T-cell (primary cell): ENCODE measurements around the gene MON1A. TPM values are rescaled to one million over a fixed set of nuclear protein-coding genes. Genes with fewer than 3 reads are reported as not detected.

Experiments used
- ATAC-seq, 4 experiments: fragments of 200-7000 bp in 3 of 4; fragments of 150-1000 bp in 1 of 4; cut with Tn5 transposase; replicated peaks in 1 of 4; 1 replicate in 3 of 4; 2 replicates in 1 of 4; pipeline ENCODE4 v1.10.0; 2021; ENCODE audit warnings: moderate library complexity in 3 of 4, mild to moderate bottlenecking in 2 of 4, moderate number of reproducible peaks in 1 of 4
- CTCF ChIA-PET, 2 donors: fragments of 300-600 bp; sonication (Branson Sonifier 250); formaldehyde crosslinking; loops; one replicate each; lab custom pipeline; 2022; ENCODE audit warnings: antibody characterized with exemption in 2 of 2; lab: Charles Lee
- POLR2A ChIA-PET, 2 donors: fragments of 300-600 bp; sonication (Branson Sonifier 250); formaldehyde crosslinking; loops; one replicate each; lab custom pipeline; 2022; ENCODE audit warnings: antibody characterized with exemption in 2 of 2; lab: Charles Lee
- DNase-seq, 35 experiments: peaks; one replicate each; pipeline versions ENCODE4 v3.0.0 to v3.0.0-alpha.2; 2013 to 2023
- H3K27ac ChIP-seq: one replicate; pipeline ENCODE4 v1.5.1; 2013; ENCODE audit warnings: low read length
- H3K27me3 ChIP-seq, 2 experiments: replicated peaks in 1 of 2; 1 replicate in 1 of 2; 2 replicates in 1 of 2; pipeline versions ENCODE4 v1.6.1 to v1.7.0; 2013; ENCODE audit warnings: low read length in 1 of 2, mixed read lengths in 1 of 2; ENCODE audit not compliant: control insufficient read depth in 2 of 2, insufficient read depth in 2 of 2; ENCODE audit errors: extremely low read depth in 1 of 2
- H3K36me3 ChIP-seq, 2 donors: 1 replicate in 1 of 2; 2 replicates in 1 of 2; pipeline versions ENCODE4 v1.6.1 to v1.7.0; 2013; ENCODE audit warnings: low read length in 1 of 2; ENCODE audit not compliant: control insufficient read depth in 2 of 2, insufficient read depth in 1 of 2; ENCODE audit errors: extremely low read depth in 1 of 2
- H3K4me1 ChIP-seq, 2 experiments: 1 replicate in 1 of 2; 2 replicates in 1 of 2; pipeline versions ENCODE4 v1.6.1 to v1.7.0; 2013; ENCODE audit warnings: low read length in 2 of 2, mixed read lengths in 1 of 2; ENCODE audit not compliant: insufficient read depth in 2 of 2, control insufficient read depth in 1 of 2; ENCODE audit errors: extremely low read depth in 1 of 2
- H3K4me3 ChIP-seq, 2 donors: 1 replicate in 1 of 2; 2 replicates in 1 of 2; pipeline versions ENCODE4 v1.5.1 to v1.7.0; 2013; ENCODE audit warnings: mild to moderate bottlenecking in 2 of 2, low read length in 1 of 2, moderate library complexity in 1 of 2; ENCODE audit not compliant: control insufficient read depth in 1 of 2; ENCODE audit errors: extremely low read depth in 1 of 2
- H3K9me3 ChIP-seq: 2 replicates; pipeline ENCODE4 v1.7.0; 2013
- H3K27ac Mint-ChIP-seq, 2 donors: one replicate each; pipeline ENCODE4 v1.8.0; 2020 to 2021; ENCODE audit warnings: mild to moderate bottlenecking in 2 of 2, mixed read lengths in 2 of 2
- H3K27me3 Mint-ChIP-seq, 2 donors: one replicate each; pipeline ENCODE4 v1.8.0; 2021 to 2022; ENCODE audit warnings: mixed read lengths in 2 of 2
- H3K36me3 Mint-ChIP-seq: one replicate; pipeline ENCODE4 v1.8.0; 2021; ENCODE audit warnings: mixed read lengths
- H3K4me1 Mint-ChIP-seq, 3 donors: one replicate each; pipeline ENCODE4 v1.8.0; 2020 to 2022; ENCODE audit warnings: mixed read lengths in 3 of 3, mild to moderate bottlenecking in 1 of 3
- H3K4me3 Mint-ChIP-seq, 3 donors: one replicate each; pipeline ENCODE4 v1.8.0; 2020 to 2022; ENCODE audit warnings: mild to moderate bottlenecking in 3 of 3, mixed read lengths in 3 of 3, moderate library complexity in 3 of 3
- H3K9me3 Mint-ChIP-seq, 3 donors: one replicate each; pipeline ENCODE4 v1.8.0; 2020 to 2022; ENCODE audit warnings: mixed read lengths in 3 of 3
- WGBS: methylation state at CpG from one replicate; pipeline ENCODE4 v1.1.5; 2013; ENCODE audit warnings: missing lambda C conversion rate; ENCODE audit not compliant: insufficient coverage; 5-methylcytosine and 5-hydroxymethylcytosine counted together
- total RNA-seq, 35 experiments: library from RNA in 6 of 35; stranded (reverse) in 6 of 35; fragments of 120-200 nt in 1 of 35; gene quantifications; one replicate each; pipeline versions ENCODE4 v1.2.1 to v1.2.4 and lab custom pipeline; 2013 to 2026

Gene MON1A
- total RNA-seq, 5 donors from 2014 or later (not counting 1 experiment from before 2014, with no cell fraction given): 5.4 to 15.0 (median 11.7) TPM

- no peak overlapping the region for H3K4me3 ChIP-seq
- DNase-seq (peak in 12 of 35 experiments; percentile 8 to 36 (median 14)), ATAC-seq (peak in 1 of 4 experiments; percentile 51)
- peaks cover 0 to 21% of the 10 kb centered on the region in 2 experiments for H3K4me1 ChIP-seq
- no peaks in the 10 kb centered on the region for H3K9me3 ChIP-seq
- Mint-ChIP-seq H3K9me3 (no peaks in the 10 kb centered on the region), H3K36me3 (no peaks in the 10 kb centered on the region), H3K4me3 (no peak overlapping the region), H3K27ac (no peak overlapping the region), H3K27me3 (peaks cover 12 to 16% of the 10 kb centered on the region in 2 donors), H3K4me1 (peaks cover 0 to 10% (median 3%) of the 10 kb centered on the region in 3 donors)
- 31% methylated on average over 3 of the region's 4 CpGs for WGBS
- peaks cover 3 to 42% of the 10 kb centered on the region in 2 experiments for H3K27me3 ChIP-seq
- no peaks in the 10 kb centered on the region for H3K36me3 ChIP-seq
- ChIA-PET CTCF (no interaction called here), POLR2A (interaction anchor here in 1 of 2 donors (0.6 kb wide), 1 partner anchor 27 kb away, joined by 8 read pairs; no protein-coding TSS in a partner anchor)
- H3K27ac ChIP-seq: no peak overlapping the region
Measured at GRCh38 chr3:49872801-49873281, 56.8 kb downstream of the MON1A start.

DNA sequence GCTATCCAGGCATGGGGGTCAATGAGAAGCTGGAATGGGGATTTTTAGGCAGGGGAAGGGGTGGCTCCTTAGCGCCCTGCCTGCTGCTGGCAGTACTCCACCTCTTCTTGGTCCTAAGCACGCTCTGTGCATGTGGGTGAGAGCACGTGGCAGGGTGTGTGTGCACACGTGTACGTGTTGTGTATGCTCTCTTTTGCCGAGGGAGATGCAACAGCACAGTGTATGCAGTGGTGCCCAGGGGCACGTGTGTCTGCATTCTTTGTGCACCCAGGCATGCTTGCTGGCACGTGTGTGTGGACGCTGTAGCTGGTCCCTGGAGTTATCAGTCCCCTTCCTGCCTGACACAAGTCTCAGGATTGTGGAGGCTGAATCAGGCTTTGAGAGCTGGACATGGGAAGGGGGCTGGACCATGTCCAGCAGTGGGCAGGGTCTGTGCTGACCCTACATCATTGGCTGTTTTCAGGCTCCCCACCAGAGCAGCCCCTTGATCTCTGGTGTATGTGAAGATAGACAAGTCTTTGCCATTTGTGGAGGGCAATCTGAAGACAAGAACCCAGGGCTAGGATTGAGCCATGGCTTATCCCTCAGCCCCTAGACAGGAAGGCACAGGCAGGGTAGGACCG lies 58.0 kb downstream of the MON1A start:
- ChIA-PET CTCF (no interaction called here), POLR2A (no interaction called here)
- no peak overlapping the region for H3K4me3 Mint-ChIP-seq
- Histone ChIP-seq H3K36me3 (no peaks in the 10 kb centered on the region), H3K4me3 (no peak overlapping the region), H3K27me3 (peaks cover 3 to 53% of the 10 kb centered on the region in 2 experiments), H3K27ac (no peak overlapping the region), H3K4me1 (peaks cover 0 to 21% of the 10 kb centered on the region in 2 experiments), H3K9me3 (no peaks in the 10 kb centered on the region)
- H3K27me3 Mint-ChIP-seq: peaks cover 21 to 26% of the 10 kb centered on the region in 2 donors
- 84% methylated on average over 7 of the region's 10 CpGs for WGBS
- no peak for ATAC-seq
- H3K4me1 Mint-ChIP-seq: peaks cover 3 to 10% (median 6%) of the 10 kb centered on the region in 3 donors
- H3K27ac Mint-ChIP-seq: no peak overlapping the region
- no peaks in the 10 kb centered on the region for H3K9me3 Mint-ChIP-seq
- no peaks in the 10 kb centered on the region for H3K36me3 Mint-ChIP-seq
- no peak for DNase-seq

- POLR2A ChIA-PET: no interaction called here
- ATAC-seq (peak; percentile 72 to 79 (median 78)), DNase-seq (peak in 21 of 35 experiments; percentile 8 to 38 (median 18))
- peaks cover 3 to 10% (median 6%) of the 10 kb centered on the region in 3 donors for H3K4me1 Mint-ChIP-seq
- CTCF ChIA-PET: no interaction called here
- peaks cover 5 to 71% of the 10 kb centered on the region in 2 experiments for H3K27me3 ChIP-seq
- H3K4me3 Mint-ChIP-seq: peak within 1 kb of the TSS; percentile 21 to 61 (median 28)
- no peak within 1 kb of the TSS for H3K27ac Mint-ChIP-seq
- H3K36me3 ChIP-seq: no peaks in the 10 kb centered on the region
- H3K36me3 Mint-ChIP-seq: no peaks in the 10 kb centered on the region
- peaks cover 0 to 21% of the 10 kb centered on the region in 2 experiments for H3K4me1 ChIP-seq
- 1% methylated on average over 58 of the region's 59 CpGs for WGBS
- H3K27me3 Mint-ChIP-seq: peaks cover 21 to 34% of the 10 kb centered on the region in 2 donors
- H3K9me3 ChIP-seq: no peaks in the 10 kb centered on the region
- no peaks in the 10 kb centered on the region for H3K9me3 Mint-ChIP-seq
- H3K4me3 ChIP-seq: peak within 1 kb of the TSS; percentile 32 to 52
- no peak within 1 kb of the TSS for H3K27ac ChIP-seq
Measured at GRCh38 chr3:49869525-49870126, 60.0 kb downstream of the MON1A start, which contains the start of gene CAMKV. Gene CAMKV, minus strand, starts transcription at chr3:49869906. Its CDS starts 7,518 bp downstream, at chr3:49862388.

GRCh38 chr3:49868862-49869466 lies 60.6 kb downstream of the MON1A start:
- Mint-ChIP-seq H3K27me3 (peaks cover 21 to 38% of the 10 kb centered on the region in 2 donors), H3K36me3 (no peaks in the 10 kb centered on the region), H3K4me3 (peak overlapping the region; percentile 21 to 61 (median 28)), H3K9me3 (no peaks in the 10 kb centered on the region), H3K4me1 (peaks cover 3 to 10% (median 6%) of the 10 kb centered on the region in 3 donors), H3K27ac (no peak overlapping the region)
- ChIA-PET POLR2A (interaction anchor here in 1 of 2 donors (0.5 kb wide), 1 partner anchor 95 kb away, joined by 3 read pairs; no protein-coding TSS in a partner anchor), CTCF (no interaction called here)
- Histone ChIP-seq H3K27ac (no peak overlapping the region), H3K4me3 (peak overlapping the region; percentile 32 to 52), H3K27me3 (peaks cover 9 to 76% of the 10 kb centered on the region in 2 experiments), H3K36me3 (no peaks in the 10 kb centered on the region), H3K4me1 (peaks cover 0 to 21% of the 10 kb centered on the region in 2 experiments), H3K9me3 (no peaks in the 10 kb centered on the region)
- ATAC-seq (peak in 3 of 4 experiments; percentile 14 to 24 (median 21)), DNase-seq (no peak)
- 7% methylated on average over 13 of the region's 23 CpGs for WGBS

DNA sequence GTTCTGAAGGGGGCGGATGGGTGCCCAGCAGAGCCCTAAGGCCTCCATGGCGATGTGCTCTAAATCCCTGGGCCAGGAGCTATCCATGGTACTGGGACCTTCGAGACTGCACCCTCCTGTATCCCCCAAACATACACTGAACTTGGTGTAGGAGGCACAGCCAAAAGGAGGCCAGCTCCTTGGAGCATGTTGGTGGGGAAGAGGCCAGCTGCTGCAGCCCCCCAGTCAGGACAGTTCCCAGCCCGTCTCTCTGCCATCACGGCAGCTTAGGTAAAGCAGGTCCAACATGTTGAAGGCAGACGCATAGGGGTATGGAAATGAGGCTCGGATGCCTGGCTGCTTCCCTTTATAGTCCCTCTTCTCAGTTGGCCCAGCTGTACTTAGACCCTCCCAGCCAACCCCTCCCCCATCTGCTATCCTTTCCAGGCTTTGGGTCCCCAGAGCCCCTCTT lies 61.7 kb downstream of the MON1A start:
- H3K27me3 Mint-ChIP-seq: peaks cover 25 to 40% of the 10 kb centered on the region in 2 donors
- CTCF ChIA-PET: interaction anchor here in 1 of 2 donors (0.6 kb wide), 1 partner anchor 1788 kb away, joined by 8 read pairs; no protein-coding TSS in a partner anchor

GRCh38 chr3:49867400-49867799 lies 62.2 kb downstream of the MON1A start:
- 67% methylated on average over 1 of the region's 1 CpG for WGBS
- peaks cover 9 to 80% of the 10 kb centered on the region in 2 experiments for H3K27me3 ChIP-seq
- Mint-ChIP-seq H3K9me3 (no peaks in the 10 kb centered on the region), H3K27ac (no peak overlapping the region), H3K27me3 (peaks cover 26 to 40% of the 10 kb centered on the region in 2 donors), H3K4me1 (peaks cover 0 to 7% (median 6%) of the 10 kb centered on the region in 3 donors), H3K4me3 (no peak overlapping the region), H3K36me3 (no peaks in the 10 kb centered on the region)
- ATAC-seq: no peak
- no peak overlapping the region for H3K27ac ChIP-seq
- no peak for DNase-seq
- no peak overlapping the region for H3K4me3 ChIP-seq
- H3K36me3 ChIP-seq: no peaks in the 10 kb centered on the region
- ChIA-PET CTCF (no interaction called here), POLR2A (no interaction called here)
- no peaks in the 10 kb centered on the region for H3K9me3 ChIP-seq
- H3K4me1 ChIP-seq: peaks cover 0 to 15% of the 10 kb centered on the region in 2 experiments

More for the DNA sequence above, 61.7 kb downstream of the MON1A start:
- peaks cover 1 to 9% (median 6%) of the 10 kb centered on the region in 3 donors for H3K4me1 Mint-ChIP-seq
- DNase-seq (peak in 6 of 35 experiments; percentile 11 to 36 (median 16)), ATAC-seq (no peak)
- no peaks in the 10 kb centered on the region for H3K9me3 Mint-ChIP-seq
- Histone ChIP-seq H3K36me3 (no peaks in the 10 kb centered on the region), H3K27ac (no peak overlapping the region), H3K9me3 (no peaks in the 10 kb centered on the region), H3K4me1 (peaks cover 0 to 18% of the 10 kb centered on the region in 2 experiments), H3K27me3 (peaks cover 9 to 80% of the 10 kb centered on the region in 2 experiments), H3K4me3 (no peak overlapping the region)
- POLR2A ChIA-PET: no interaction called here
- H3K27ac Mint-ChIP-seq: no peak overlapping the region
- H3K4me3 Mint-ChIP-seq: peak overlapping the region in 1 of 3 donors; percentile 61
- WGBS: 33% methylated on average over 2 of the region's 7 CpGs
- H3K36me3 Mint-ChIP-seq: no peaks in the 10 kb centered on the region
